Liver (tissue), 9 donors: Measurements from ENCODE around the gene CA5A. TPM values are rescaled to one million over a fixed set of nuclear protein-coding genes. Genes with fewer than 3 reads are reported as not detected.
"Not testable (repeated sequence)": the region's sequence is repeated elsewhere in the genome, so short reads cannot be mapped to it uniquely, and the experiment has no call there.

Experiments used
- DNase-seq: peaks from one replicate; pipeline ENCODE4 v3.0.0-alpha.2; 2017; ENCODE audit warnings: low spot score
- H3K27ac ChIP-seq, 2 donors: one replicate each; pipeline ENCODE4 v1.7.0; 2013; ENCODE audit warnings: inconsistent platforms in 2 of 2, low read length in 2 of 2, control low read depth in 1 of 2, low read depth in 1 of 2, mild to moderate bottlenecking in 1 of 2
- H3K27me3 ChIP-seq, 4 donors: one replicate each; pipeline versions ENCODE4 v1.6.1 to v1.7.0; 2013; ENCODE audit warnings: low read length in 3 of 4, inconsistent platforms in 1 of 4, mild to moderate bottlenecking in 1 of 4, moderate library complexity in 1 of 4; ENCODE audit not compliant: control insufficient read depth in 4 of 4, insufficient read depth in 4 of 4
- H3K36me3 ChIP-seq, 4 donors: one replicate each; pipeline versions ENCODE4 v1.6.1 to v1.7.0; 2013; ENCODE audit warnings: low read length in 3 of 4, mild to moderate bottlenecking in 3 of 4, low read depth in 1 of 4, moderate library complexity in 1 of 4; ENCODE audit not compliant: control insufficient read depth in 4 of 4, insufficient read depth in 3 of 4
- H3K4me1 ChIP-seq, 4 donors: one replicate each; pipeline versions ENCODE4 v1.6.1 to v1.7.0; 2013; ENCODE audit warnings: low read length in 3 of 4, mild to moderate bottlenecking in 3 of 4, moderate library complexity in 1 of 4; ENCODE audit not compliant: control insufficient read depth in 4 of 4, insufficient read depth in 4 of 4
- H3K4me3 ChIP-seq, 3 donors: one replicate each; pipeline versions ENCODE4 v1.6.1 to v1.7.0; 2013; ENCODE audit warnings: low read length in 3 of 3, control low read depth in 1 of 3, low read depth in 1 of 3, mild to moderate bottlenecking in 1 of 3
- H3K9ac ChIP-seq, 2 donors: one replicate each; pipeline ENCODE4 v1.7.0; 2013; ENCODE audit warnings: low read length in 2 of 2, mild to moderate bottlenecking in 2 of 2, moderate library complexity in 2 of 2, control low read depth in 1 of 2, low read depth in 1 of 2
- H3K9me3 ChIP-seq, 4 donors: one replicate each; pipeline versions ENCODE4 v1.6.1 to v1.7.0; 2013; ENCODE audit warnings: low read length in 3 of 4; ENCODE audit not compliant: control insufficient read depth in 4 of 4
- EGR1 ChIP-seq, 2 donors: IDR thresholded peaks; 2 replicates each; pipeline ENCODE4 v1.6.1; 2016 to 2018; ENCODE audit warnings: antibody characterized with exemption in 2 of 2, low read depth in 2 of 2
- FOXA1 ChIP-seq: IDR thresholded peaks from 2 replicates; pipeline ENCODE4 v1.6.1; 2016; ENCODE audit warnings: antibody characterized with exemption
- FOXA2 ChIP-seq: IDR thresholded peaks from 2 replicates; pipeline ENCODE4 v1.6.1; 2016; ENCODE audit warnings: antibody characterized with exemption
- GABPA ChIP-seq, 2 donors: IDR thresholded peaks in 1 of 2; conservative IDR thresholded peaks in 1 of 2; 2 replicates each; pipeline ENCODE4 v1.6.1; 2016; ENCODE audit warnings: antibody characterized with exemption in 2 of 2, mild to moderate bottlenecking in 1 of 2, moderate library complexity in 1 of 2
- HNF4A ChIP-seq, 2 donors: conservative IDR thresholded peaks; 2 replicates each; pipeline ENCODE4 v1.6.1; 2016; ENCODE audit warnings: antibody characterized with exemption in 2 of 2, mild to moderate bottlenecking in 2 of 2
- HNF4G ChIP-seq: IDR thresholded peaks from 2 replicates; pipeline ENCODE4 v1.6.1; 2016; ENCODE audit warnings: antibody characterized with exemption
- JUND ChIP-seq, 2 donors: IDR thresholded peaks; 2 replicates each; pipeline ENCODE4 v1.6.1; 2016; ENCODE audit warnings: antibody characterized with exemption in 2 of 2
- NR2F2 ChIP-seq: IDR thresholded peaks from 2 replicates; pipeline ENCODE4 v1.6.1; 2016; ENCODE audit warnings: antibody characterized with exemption
- RAD21 ChIP-seq, 2 donors: IDR thresholded peaks; 2 replicates each; pipeline ENCODE4 v1.6.1; 2016; ENCODE audit warnings: antibody characterized with exemption in 2 of 2, mild to moderate bottlenecking in 2 of 2
- RXRA ChIP-seq, 2 donors: IDR thresholded peaks; 2 replicates each; pipeline ENCODE4 v1.6.1; 2017 to 2018; ENCODE audit warnings: antibody characterized with exemption in 2 of 2, mild to moderate bottlenecking in 1 of 2
- SP1 ChIP-seq: IDR thresholded peaks from 2 replicates; pipeline ENCODE4 v1.6.1; 2018; ENCODE audit warnings: antibody characterized with exemption, mild to moderate bottlenecking
- TAF1 ChIP-seq: conservative IDR thresholded peaks from 2 replicates; pipeline ENCODE4 v1.6.1; 2016; ENCODE audit warnings: antibody characterized with exemption, mild to moderate bottlenecking
- YY1 ChIP-seq: IDR thresholded peaks from 2 replicates; pipeline ENCODE4 v1.6.1; 2016; ENCODE audit warnings: antibody characterized with exemption, mild to moderate bottlenecking
- WGBS: extraction: QIAGEN DNeasy Blood & Tissue Kit; methylation state at CpG from one replicate; pipeline ENCODE4 v1.1.7; 2013; 5-methylcytosine and 5-hydroxymethylcytosine counted together
- polyA plus RNA-seq, 2 donors: library from polyadenylated mRNA; stranded (reverse) in 1 of 2; unstranded in 1 of 2; fragments of 200-250 nt in 1 of 2; fragments of >200 nt in 1 of 2; fragmentation: Nextera tagmentation in 1 of 2; extraction: Ambion mirVana in 1 of 2; gene quantifications; one replicate each; pipeline versions ENCODE4 v1.2.1 to v1.2.3, GENCODE V29; 2013 to 2015
- total RNA-seq, 2 donors: library from RNA; depleted of rRNA; stranded (reverse); fragments of >200 nt; gene quantifications; one replicate each; pipeline ENCODE4 v1.2.3, GENCODE V29; 2014
- TF ChIP-seq, protein P1 (sequence below): fragments of 150-350 bp; IDR thresholded peaks from 2 replicates; pipeline ENCODE4 v1.5.1; 2017; ENCODE audit warnings: improper control_type of control experiment, low read depth, low read length; ENCODE audit not compliant: missing input control
- TF ChIP-seq, protein P2 (sequence below): IDR thresholded peaks from 2 replicates; pipeline ENCODE4 v1.6.1; 2016; ENCODE audit warnings: antibody characterized with exemption, mild to moderate bottlenecking
- TF ChIP-seq, protein P3 (sequence below): IDR thresholded peaks from 2 replicates; pipeline ENCODE4 v1.6.1; 2016; ENCODE audit warnings: antibody characterized with exemption
- TF ChIP-seq, protein P4 (sequence below): IDR thresholded peaks from 2 replicates; pipeline ENCODE4 v1.6.1; 2016; ENCODE audit warnings: antibody characterized with exemption
- TF ChIP-seq, protein P5 (sequence below): IDR thresholded peaks from 2 replicates; pipeline ENCODE4 v1.6.1; 2016; ENCODE audit warnings: antibody characterized with exemption
- donor health status: healthy.
- donor health status: healthy.
- donor health status: healthy.
- donor health status: healthy.
- donor health status: healthy.

Gene CA5A
- total and polyA plus RNA-seq, 4 donors, result 12.3 to 66.8 (median 33.6) TPM

DNA sequence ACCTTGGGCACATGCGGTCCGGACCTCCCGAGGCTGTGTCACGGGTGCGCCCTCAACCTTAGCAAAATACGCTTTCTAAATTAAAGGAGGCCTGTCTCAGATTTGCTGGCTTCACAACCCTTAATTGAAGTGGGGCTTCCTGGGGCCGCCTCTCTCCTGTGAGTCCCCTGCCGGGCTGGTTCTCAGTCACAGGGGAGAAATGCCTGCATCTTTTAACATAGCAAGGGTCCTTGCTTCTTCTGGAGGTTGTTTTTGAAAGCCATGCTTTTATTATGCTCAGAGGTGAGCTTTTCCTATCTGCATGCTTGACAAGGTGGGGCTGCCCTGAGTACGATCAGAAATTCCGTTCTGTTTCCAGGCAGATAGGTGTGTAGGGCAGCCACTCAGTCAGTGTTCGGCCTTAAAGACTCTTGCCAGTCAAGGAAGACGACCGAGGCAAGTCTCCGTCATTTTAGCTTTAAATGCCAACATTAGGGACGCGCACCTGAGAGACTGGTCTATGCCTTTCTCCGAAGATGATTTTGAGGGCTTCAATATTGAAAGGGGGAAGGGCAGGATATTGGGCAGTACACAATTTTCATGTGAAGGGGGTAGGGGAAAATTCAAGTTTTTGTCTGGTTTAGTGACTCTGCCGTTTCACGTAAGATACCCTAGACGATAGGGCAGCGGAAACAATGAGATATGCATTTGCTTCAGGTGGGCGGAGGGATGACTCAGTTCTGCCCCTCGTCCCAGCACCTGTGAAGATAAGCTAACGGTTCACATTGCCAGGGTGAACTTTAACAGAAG is 61.5 kb downstream of the CA5A start:
- no peaks in the 10 kb centered on the region for H3K9me3 ChIP-seq
- H3K4me3 ChIP-seq, result no peak overlapping the region
- WGBS, result 59% methylated on average over 24 of the region's 24 CpGs
- DNase-seq, result no peak
- H3K4me1 ChIP-seq, result peaks cover 0 to 4% (median under 1%) of the 10 kb centered on the region in 4 donors
- TF ChIP-seq, protein P1, sequence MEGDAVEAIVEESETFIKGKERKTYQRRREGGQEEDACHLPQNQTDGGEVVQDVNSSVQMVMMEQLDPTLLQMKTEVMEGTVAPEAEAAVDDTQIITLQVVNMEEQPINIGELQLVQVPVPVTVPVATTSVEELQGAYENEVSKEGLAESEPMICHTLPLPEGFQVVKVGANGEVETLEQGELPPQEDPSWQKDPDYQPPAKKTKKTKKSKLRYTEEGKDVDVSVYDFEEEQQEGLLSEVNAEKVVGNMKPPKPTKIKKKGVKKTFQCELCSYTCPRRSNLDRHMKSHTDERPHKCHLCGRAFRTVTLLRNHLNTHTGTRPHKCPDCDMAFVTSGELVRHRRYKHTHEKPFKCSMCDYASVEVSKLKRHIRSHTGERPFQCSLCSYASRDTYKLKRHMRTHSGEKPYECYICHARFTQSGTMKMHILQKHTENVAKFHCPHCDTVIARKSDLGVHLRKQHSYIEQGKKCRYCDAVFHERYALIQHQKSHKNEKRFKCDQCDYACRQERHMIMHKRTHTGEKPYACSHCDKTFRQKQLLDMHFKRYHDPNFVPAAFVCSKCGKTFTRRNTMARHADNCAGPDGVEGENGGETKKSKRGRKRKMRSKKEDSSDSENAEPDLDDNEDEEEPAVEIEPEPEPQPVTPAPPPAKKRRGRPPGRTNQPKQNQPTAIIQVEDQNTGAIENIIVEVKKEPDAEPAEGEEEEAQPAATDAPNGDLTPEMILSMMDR, result no peak
- TF ChIP-seq TAF1 (no peak), FOXA2 (no peak), HNF4G (no peak), FOXA1 (no peak), JUND (IDR thresholded peaks at IDR 0.05) (no peak), RAD21 (IDR thresholded peaks at IDR 0.05) (no peak), NR2F2 (no peak), GABPA (IDR thresholded peaks at IDR 0.05 in 1 of 2, conservative IDR thresholded peaks at IDR 0.05 in 1 of 2) (no peak), HNF4A (conservative IDR thresholded peaks at IDR 0.05) (no peak), YY1 (no peak), RXRA (IDR thresholded peaks at IDR 0.05) (no peak), EGR1 (IDR thresholded peaks at IDR 0.05; ENCODE audit: low read depth in 2 of 2) (no peak), SP1 (no peak)
- TF ChIP-seq, protein P2, sequence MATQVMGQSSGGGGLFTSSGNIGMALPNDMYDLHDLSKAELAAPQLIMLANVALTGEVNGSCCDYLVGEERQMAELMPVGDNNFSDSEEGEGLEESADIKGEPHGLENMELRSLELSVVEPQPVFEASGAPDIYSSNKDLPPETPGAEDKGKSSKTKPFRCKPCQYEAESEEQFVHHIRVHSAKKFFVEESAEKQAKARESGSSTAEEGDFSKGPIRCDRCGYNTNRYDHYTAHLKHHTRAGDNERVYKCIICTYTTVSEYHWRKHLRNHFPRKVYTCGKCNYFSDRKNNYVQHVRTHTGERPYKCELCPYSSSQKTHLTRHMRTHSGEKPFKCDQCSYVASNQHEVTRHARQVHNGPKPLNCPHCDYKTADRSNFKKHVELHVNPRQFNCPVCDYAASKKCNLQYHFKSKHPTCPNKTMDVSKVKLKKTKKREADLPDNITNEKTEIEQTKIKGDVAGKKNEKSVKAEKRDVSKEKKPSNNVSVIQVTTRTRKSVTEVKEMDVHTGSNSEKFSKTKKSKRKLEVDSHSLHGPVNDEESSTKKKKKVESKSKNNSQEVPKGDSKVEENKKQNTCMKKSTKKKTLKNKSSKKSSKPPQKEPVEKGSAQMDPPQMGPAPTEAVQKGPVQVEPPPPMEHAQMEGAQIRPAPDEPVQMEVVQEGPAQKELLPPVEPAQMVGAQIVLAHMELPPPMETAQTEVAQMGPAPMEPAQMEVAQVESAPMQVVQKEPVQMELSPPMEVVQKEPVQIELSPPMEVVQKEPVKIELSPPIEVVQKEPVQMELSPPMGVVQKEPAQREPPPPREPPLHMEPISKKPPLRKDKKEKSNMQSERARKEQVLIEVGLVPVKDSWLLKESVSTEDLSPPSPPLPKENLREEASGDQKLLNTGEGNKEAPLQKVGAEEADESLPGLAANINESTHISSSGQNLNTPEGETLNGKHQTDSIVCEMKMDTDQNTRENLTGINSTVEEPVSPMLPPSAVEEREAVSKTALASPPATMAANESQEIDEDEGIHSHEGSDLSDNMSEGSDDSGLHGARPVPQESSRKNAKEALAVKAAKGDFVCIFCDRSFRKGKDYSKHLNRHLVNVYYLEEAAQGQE, result no peak
- TF ChIP-seq, protein P3, sequence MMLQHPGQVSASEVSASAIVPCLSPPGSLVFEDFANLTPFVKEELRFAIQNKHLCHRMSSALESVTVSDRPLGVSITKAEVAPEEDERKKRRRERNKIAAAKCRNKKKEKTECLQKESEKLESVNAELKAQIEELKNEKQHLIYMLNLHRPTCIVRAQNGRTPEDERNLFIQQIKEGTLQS, result no peak
- TF ChIP-seq, protein P4, sequence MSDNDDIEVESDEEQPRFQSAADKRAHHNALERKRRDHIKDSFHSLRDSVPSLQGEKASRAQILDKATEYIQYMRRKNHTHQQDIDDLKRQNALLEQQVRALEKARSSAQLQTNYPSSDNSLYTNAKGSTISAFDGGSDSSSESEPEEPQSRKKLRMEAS, result no peak
- TF ChIP-seq, protein P5, sequence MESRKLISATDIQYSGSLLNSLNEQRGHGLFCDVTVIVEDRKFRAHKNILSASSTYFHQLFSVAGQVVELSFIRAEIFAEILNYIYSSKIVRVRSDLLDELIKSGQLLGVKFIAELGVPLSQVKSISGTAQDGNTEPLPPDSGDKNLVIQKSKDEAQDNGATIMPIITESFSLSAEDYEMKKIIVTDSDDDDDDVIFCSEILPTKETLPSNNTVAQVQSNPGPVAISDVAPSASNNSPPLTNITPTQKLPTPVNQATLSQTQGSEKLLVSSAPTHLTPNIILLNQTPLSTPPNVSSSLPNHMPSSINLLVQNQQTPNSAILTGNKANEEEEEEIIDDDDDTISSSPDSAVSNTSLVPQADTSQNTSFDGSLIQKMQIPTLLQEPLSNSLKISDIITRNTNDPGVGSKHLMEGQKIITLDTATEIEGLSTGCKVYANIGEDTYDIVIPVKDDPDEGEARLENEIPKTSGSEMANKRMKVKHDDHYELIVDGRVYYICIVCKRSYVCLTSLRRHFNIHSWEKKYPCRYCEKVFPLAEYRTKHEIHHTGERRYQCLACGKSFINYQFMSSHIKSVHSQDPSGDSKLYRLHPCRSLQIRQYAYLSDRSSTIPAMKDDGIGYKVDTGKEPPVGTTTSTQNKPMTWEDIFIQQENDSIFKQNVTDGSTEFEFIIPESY, result no peak
- H3K9ac ChIP-seq, result no peak overlapping the region
- no peaks in the 10 kb centered on the region for H3K36me3 ChIP-seq
- H3K27ac ChIP-seq, result no peak overlapping the region
- no peaks in the 10 kb centered on the region for H3K27me3 ChIP-seq

DNA sequence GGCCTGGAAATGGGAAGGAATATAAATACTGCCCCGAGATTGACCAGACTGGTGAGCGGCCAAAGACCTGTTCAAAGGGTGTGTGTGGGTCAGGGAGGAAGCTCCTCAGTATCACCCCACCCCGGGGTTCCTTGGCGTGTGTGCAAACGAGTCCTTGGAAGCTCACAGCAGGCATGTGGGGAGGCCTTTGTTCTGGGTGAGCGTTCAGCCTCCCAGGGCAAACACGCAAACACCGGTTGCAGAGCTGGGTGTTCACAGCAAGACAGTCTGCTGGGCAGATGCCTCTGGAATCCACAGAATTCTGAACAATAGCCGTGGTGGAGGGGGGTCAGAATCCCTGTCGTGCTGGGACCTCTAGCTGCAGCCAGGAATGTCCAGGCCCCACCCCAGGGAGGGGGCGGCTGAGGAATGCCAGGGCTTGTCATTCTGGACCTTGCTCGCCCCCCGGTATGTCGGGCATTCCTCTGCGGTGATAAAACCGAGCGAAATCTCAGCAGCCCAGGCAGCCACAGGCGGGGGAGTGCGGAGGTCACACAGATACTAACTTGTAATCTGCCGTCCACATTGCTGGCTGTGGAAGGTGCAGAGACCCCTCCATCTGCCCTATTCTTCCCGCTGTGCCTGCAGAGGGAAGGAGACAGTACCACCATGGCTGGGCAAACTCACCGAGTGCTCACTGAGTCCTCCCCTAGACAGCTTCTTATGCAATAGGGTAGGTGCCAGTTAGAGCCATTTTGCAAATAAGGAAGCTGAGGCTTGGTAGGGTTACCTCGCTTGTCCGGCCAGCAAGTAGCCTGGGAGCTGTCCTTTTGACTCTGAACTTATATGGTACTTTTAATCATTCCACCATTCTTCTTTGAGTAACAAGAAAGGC is 65.7 kb downstream of the CA5A start:
- not testable (repeated sequence) for H3K9ac ChIP-seq, H3K27me3 ChIP-seq, H3K4me3 ChIP-seq, H3K27ac ChIP-seq, H3K36me3 ChIP-seq, H3K9me3 ChIP-seq
- WGBS, result 78% methylated on average over 24 of the region's 24 CpGs
- DNase-seq, result peak; percentile 48
- peaks cover 0 to 14% (median 3%) of the 10 kb centered on the region in 4 donors for H3K4me1 ChIP-seq

DNA sequence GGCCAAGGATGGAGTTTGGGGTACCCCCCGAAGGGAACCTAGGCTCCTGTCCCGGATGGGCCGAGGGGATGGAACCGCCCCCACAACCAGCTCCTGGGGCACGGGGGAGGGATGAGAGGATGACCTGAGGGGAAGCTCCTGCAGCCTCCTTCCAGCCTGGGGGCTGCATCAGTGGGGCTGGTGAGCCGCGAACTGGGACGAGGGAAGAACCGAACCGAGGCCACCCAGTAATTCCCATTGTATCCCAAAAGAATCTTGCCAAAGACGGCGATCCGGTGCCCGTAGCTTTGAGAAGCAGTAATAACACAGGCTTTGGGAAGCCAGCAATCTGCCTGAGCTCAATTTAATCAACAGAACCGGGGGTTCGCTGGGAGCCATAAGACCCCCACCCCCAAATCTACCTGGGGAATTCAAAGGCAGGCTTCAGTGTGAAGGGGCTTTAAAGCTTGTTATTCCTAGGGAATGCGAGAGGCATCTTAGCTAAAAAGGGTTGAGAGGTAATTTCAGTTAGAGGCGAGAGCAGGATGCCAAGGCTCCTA is 66.4 kb downstream of the CA5A start:
- H3K27ac ChIP-seq, DNase-seq, H3K27me3 ChIP-seq, H3K9me3 ChIP-seq, H3K9ac ChIP-seq, H3K4me3 ChIP-seq, H3K36me3 ChIP-seq: not testable (repeated sequence)
- 84% methylated on average over 18 of the region's 18 CpGs for WGBS
- H3K4me1 ChIP-seq, result peaks cover 0 to 14% (median 3%) of the 10 kb centered on the region in 4 donors
